ENCODE data around the gene C17orf75. TPM values are rescaled to one million over a fixed set of nuclear protein-coding genes. Genes with fewer than 3 reads are reported as not detected.

C17orf75 gene
- total and polyA plus RNA-seq, 2 of the 4 experiments (the other 2 are of a cell fraction) = 11.5 to 16.1 TPM

- no peak overlapping the region for H3K9ac ChIP-seq (ENCODE audit: low read depth, low read length)
- no peak overlapping the region for H2BK15ac ChIP-seq (ENCODE audit: low read depth, low read length)
- ChIA-PET POLR2A (ENCODE audit: unreplicated experiment) (no interaction called here), CTCF (interaction anchor here (0.5 kb wide), 1 partner anchor 67 kb away, joined by 3 read pairs; no protein-coding TSS in a partner anchor)
- H3K56ac ChIP-seq (ENCODE audit: extremely low read depth, insufficient read depth, low read length) = no peak overlapping the region
- no peak overlapping the region for H2BK5ac ChIP-seq (ENCODE audit: low read depth, low read length, poor library complexity, severe bottlenecking)
- dilution Hi-C loops (cut with HindIII; ENCODE audit: low sequenced_read_pairs, unreplicated experiment) = no loop called here
- no peak overlapping the region for H4K5ac ChIP-seq (ENCODE audit: low read depth, low read length)
- H4K8ac ChIP-seq (ENCODE audit: low read depth in 2 of 2, low read length in 2 of 2) = no peak overlapping the region
- no peak overlapping the region for H3K14ac ChIP-seq (replicated peaks; ENCODE audit: low read depth, low read length)
- H2AK9ac ChIP-seq (replicated peaks; ENCODE audit: low read depth, low read length, poor library complexity) = no peak overlapping the region
- no peak overlapping the region for H2BK120ac ChIP-seq (ENCODE audit: low read depth, low read length)
- no peak overlapping the region for H3K18ac ChIP-seq (ENCODE audit: low read depth, low read length)
- ATAC-seq (ENCODE audit: low read depth) (no peak), DNase-seq (no peak)
- in situ Hi-C loops (cut with MboI; ENCODE audit: low sequenced_read_pairs) = no loop called here
- H3K4me3 ChIP-seq (ENCODE audit: insufficient read depth, low read depth, low read length) = no peak overlapping the region
- intact Hi-C loops (cut with micrococcal nuclease) = no loop called here
- H3K27me3 ChIP-seq (ENCODE audit: control insufficient read depth, insufficient read depth, low read length) = peaks cover 34% of the 10 kb centered on the region
- no peaks in the 10 kb centered on the region for H3K36me3 ChIP-seq (ENCODE audit: control insufficient read depth, insufficient read depth, low read length)
- H3K23ac ChIP-seq (ENCODE audit: low read depth, low read length) = no peak overlapping the region
- no peak overlapping the region for H2AK5ac ChIP-seq (ENCODE audit: low read depth, low read length)
- H4K91ac ChIP-seq (ENCODE audit: insufficient read depth, low read depth, low read length) = no peak overlapping the region
- H3K4me1 ChIP-seq (ENCODE audit: control insufficient read depth, insufficient read depth, low read length) = no peaks in the 10 kb centered on the region
- no TSS peak for BruUV-seq (replicated peaks)
- H3K4ac ChIP-seq (ENCODE audit: low read depth, low read length) = no peak overlapping the region
- WGBS, 2 experiments (ENCODE audit: extremely low coverage in 2 of 2, insufficient read length in 1 of 2) = 90% methylated on average over 2 of the region's 5 CpGs; no CpG with 5 or more reads in 1 of the 2 experiments
- no peaks in the 10 kb centered on the region for H3K9me3 ChIP-seq (ENCODE audit: control insufficient read depth, insufficient read depth, low read length)
- no peak overlapping the region for H2BK20ac ChIP-seq (ENCODE audit: low read depth, low read length)
- no peak overlapping the region for H2AFZ ChIP-seq (replicated peaks; ENCODE audit: low read length, poor library complexity)
- H4K20me1 ChIP-seq (ENCODE audit: insufficient read depth, low read length) = no peaks in the 10 kb centered on the region
- no peaks in the 10 kb centered on the region for H3K9me1 ChIP-seq (ENCODE audit: insufficient read depth, low read length)
- H3K27ac ChIP-seq (ENCODE audit: insufficient read depth, low read length) = no peak overlapping the region
- no peaks in the 10 kb centered on the region for H3K79me1 ChIP-seq (ENCODE audit: low read depth in 1 of 2, low read length in 2 of 2)
- TF ChIP-seq BHLHE40 (IDR thresholded peaks at IDR 0.05; ENCODE audit: low read depth, low read length) = no peak
- TF ChIP-seq POLR2A (IDR thresholded peaks at IDR 0.05; ENCODE audit: low read depth, low read length) = no peak
- 0 out of 2 replicates have a peak, but pooled peaks have one; percentile 20 for TF ChIP-seq NFE2L2 (IDR thresholded peaks at IDR 0.05; ENCODE audit: low read depth, low read length)
- no peak for TF ChIP-seq FOS (IDR thresholded peaks at IDR 0.05; ENCODE audit: low read depth, low read length)
- no peak for TF ChIP-seq RCOR1 (IDR thresholded peaks at IDR 0.05; ENCODE audit: insufficient replicate concordance, low read length)
- TF ChIP-seq CTCF (conservative IDR thresholded peaks at IDR 0.05; ENCODE audit: low read depth, low read length) = no peak
- no peak for TF ChIP-seq MAZ (IDR thresholded peaks at IDR 0.05; ENCODE audit: borderline replicate concordance, low read depth, low read length)
- no peak overlapping the region for H3K4me2 ChIP-seq (ENCODE audit: low read depth, low read length)
Measured at GRCh38 chr17:32286518-32286900, 55.5 kb downstream of the C17orf75 start.
